Measurements from ENCODE around the gene PAX9.

DNA sequence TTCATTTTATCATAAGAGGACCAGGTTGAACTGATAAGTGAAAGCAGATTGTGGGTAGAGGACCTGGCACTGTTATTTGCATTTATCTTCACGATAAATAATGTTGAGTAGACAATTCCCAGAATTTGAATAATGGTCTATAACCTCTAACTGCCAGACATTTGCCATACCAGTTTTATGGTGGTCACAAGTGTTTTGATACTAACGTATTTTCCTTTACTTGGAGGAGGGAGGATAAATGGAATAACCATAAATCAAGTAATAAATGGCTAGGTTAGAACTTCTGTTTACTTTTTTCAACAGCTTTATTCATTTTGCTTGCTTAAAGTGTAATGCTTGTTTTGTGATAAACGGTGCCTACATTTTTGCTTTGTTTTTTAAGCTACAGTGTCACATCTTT is 9.5 kb downstream of the PAX9 start:
- TF ChIP-seq, protein P1, sequence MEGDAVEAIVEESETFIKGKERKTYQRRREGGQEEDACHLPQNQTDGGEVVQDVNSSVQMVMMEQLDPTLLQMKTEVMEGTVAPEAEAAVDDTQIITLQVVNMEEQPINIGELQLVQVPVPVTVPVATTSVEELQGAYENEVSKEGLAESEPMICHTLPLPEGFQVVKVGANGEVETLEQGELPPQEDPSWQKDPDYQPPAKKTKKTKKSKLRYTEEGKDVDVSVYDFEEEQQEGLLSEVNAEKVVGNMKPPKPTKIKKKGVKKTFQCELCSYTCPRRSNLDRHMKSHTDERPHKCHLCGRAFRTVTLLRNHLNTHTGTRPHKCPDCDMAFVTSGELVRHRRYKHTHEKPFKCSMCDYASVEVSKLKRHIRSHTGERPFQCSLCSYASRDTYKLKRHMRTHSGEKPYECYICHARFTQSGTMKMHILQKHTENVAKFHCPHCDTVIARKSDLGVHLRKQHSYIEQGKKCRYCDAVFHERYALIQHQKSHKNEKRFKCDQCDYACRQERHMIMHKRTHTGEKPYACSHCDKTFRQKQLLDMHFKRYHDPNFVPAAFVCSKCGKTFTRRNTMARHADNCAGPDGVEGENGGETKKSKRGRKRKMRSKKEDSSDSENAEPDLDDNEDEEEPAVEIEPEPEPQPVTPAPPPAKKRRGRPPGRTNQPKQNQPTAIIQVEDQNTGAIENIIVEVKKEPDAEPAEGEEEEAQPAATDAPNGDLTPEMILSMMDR (IDR thresholded peaks at IDR 0.05): no peak
- TF ChIP-seq EZH2 (IDR thresholded peaks at IDR 0.05; ENCODE audit: borderline replicate concordance, insufficient read depth, low read depth, low read length, poor library complexity, severe bottlenecking): no peak
